AG04449 (cell line): ENCODE data around the gene MAN1C1.
A peak's percentile ranks its signal among the peaks of the same experiment; 100 is the strongest.

ENCODE experiments used
- CTCF ChIA-PET: fragments of 350-600 bp; formaldehyde crosslinking; extraction: SDS; loops from one replicate; lab custom pipeline; 2021; ENCODE audit warnings: antibody characterized with exemption; lab: Yijun Ruan, JAX
- POLR2A ChIA-PET: fragments of 400-600, 350-600 bp; formaldehyde crosslinking; extraction: SDS; loops from one replicate; lab custom pipeline; 2020; ENCODE audit warnings: antibody characterized with exemption, inconsistent platforms; lab: Yijun Ruan, JAX
- DNase-seq: peaks from one replicate; pipeline ENCODE4 v3.0.0-alpha.2; 2010; ENCODE audit warnings: low read depth, low spot score
- H3K4me3 ChIP-seq: 2 replicates; pipeline ENCODE4 v1.5.1; 2011; ENCODE audit warnings: low read depth, mild to moderate bottlenecking, control low read depth, low read length
- CTCF ChIP-seq: IDR thresholded peaks from one replicate; pipeline ENCODE4 v1.5.1; 2011; ENCODE audit warnings: mild to moderate bottlenecking, moderate library complexity, low read length, control low read depth, inconsistent platforms; ENCODE audit not compliant: insufficient read depth; ENCODE audit errors: missing control alignments

The MAN1C1 gene

DNA sequence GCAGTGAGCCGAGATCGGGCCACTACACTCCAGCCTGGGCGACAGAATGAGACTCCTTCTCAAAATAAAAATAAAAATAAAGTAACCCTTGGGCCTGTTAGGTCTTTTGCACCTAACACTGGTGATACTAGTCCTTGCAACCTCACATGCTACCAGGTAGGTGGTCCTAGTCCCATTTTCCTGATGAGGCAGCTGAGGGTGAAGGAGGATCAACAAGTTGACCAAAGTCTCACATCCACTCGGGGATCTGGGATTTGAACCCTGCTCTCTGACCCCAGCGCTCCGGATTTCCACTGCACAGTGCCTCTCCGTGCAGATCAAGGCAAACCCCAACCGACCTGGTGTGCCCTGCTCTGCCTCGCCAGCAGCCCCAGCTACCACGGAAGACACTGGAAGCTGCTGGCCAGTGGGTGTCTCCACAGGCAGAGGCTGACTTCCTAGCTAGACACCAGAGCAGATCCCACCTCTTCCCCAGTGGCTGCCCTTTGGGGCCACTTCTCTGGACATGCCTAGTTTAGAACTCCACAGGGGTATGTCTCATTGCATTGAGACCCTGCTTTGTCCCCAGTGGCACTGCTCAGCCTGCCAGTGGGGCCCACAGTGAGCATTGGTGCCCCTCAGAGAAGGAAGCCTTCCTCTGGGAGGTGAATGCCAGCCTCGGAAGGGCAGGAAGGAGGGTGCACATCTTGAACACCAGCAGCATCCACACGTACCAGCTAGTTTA lies 45.6 kb upstream of the MAN1C1 start:
- POLR2A ChIA-PET: no interaction called here
- CTCF ChIA-PET: interaction anchor here (1.3 to 6.6 kb wide), 5 partner anchors 10 to 240 kb away, joined by 5 to 59 read pairs (median 8); no protein-coding TSS in a partner anchor
- TF ChIP-seq CTCF: no peak

GRCh38 chr1:25571522-25571970 lies 45.0 kb upstream of the MAN1C1 start:
- DNase-seq: no peak
- no peak overlapping the region for H3K4me3 ChIP-seq
- POLR2A ChIA-PET: no interaction called here
- CTCF ChIA-PET: interaction anchor here (0.8 to 6.6 kb wide), 14 partner anchors 9 to 240 kb away, joined by 3 to 59 read pairs (median 6); no protein-coding TSS in a partner anchor
- no peak for TF ChIP-seq CTCF

More for the DNA sequence above, 45.6 kb upstream of the MAN1C1 start:
- H3K4me3 ChIP-seq: no peak overlapping the region
- no peak for DNase-seq

- no peak for TF ChIP-seq CTCF
- H3K4me3 ChIP-seq: no peak overlapping the region
- ChIA-PET POLR2A (no interaction called here), CTCF (interaction anchor here (0.6 to 6.6 kb wide), 27 partner anchors 9 to 239 kb away, joined by 3 to 59 read pairs (median 4); no protein-coding TSS in a partner anchor)
- DNase-seq: no peak
These were observed 44.5 kb upstream of the MAN1C1 start for GRCh38 chr1:25572107-25572506.

DNA sequence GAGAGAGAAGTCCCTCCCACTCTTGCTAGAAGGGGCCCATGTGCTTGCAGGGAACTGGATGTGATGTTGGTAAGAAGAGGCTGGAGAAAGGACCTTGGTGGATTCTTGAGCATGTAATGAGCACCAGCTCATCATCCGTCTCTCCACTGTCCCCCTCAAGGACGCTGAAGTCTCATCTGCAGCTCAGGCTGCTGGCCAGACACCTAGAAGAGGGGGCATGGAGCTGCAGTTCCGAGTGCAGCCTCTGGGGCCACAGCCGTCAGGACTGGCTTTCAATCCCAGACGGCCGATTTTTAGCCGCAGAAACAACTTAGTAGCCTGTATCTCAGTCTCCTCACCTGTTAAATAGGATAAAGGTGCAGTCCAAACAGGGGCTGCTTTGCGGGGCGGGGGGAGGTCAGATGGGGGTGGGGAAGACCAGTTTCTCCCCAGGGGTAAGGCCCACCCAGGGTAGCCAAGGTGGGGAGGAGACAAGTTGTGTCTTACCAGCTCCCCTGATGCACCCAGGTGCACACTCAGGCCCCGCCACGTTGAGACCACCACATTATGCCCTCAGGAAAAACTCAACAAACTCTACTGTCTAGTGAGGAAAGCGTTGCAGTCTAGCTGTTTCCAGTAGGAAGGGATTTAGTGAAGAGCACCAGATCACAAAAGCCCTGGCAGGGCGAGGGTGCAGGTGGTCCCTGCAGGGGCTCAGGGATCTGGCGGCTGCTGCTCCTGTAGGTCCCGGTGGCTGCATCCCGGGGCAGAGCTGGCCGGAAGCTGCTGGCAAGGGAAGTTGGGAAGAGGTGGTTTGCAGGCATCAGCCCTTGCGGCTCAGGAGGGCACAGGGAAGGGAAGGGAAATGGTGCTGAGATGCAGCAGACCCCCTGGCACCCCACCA lies 43.6 kb upstream of the MAN1C1 start:
- CTCF ChIA-PET: interaction anchor here (0.6 to 6.6 kb wide), 28 partner anchors 8 to 238 kb away, joined by 3 to 59 read pairs (median 4); no protein-coding TSS in a partner anchor
- POLR2A ChIA-PET: no interaction called here
- no peak overlapping the region for H3K4me3 ChIP-seq
- DNase-seq: no peak
- peak; percentile 85 for TF ChIP-seq CTCF

GRCh38 chr1:25573591-25573930 lies 43.0 kb upstream of the MAN1C1 start:
- no peak overlapping the region for H3K4me3 ChIP-seq
- CTCF ChIA-PET: interaction anchor here (1.1 to 6.6 kb wide), 10 partner anchors 7 to 225 kb away, joined by 3 to 59 read pairs (median 8); no protein-coding TSS in a partner anchor
- POLR2A ChIA-PET: no interaction called here
- TF ChIP-seq CTCF: no peak
- DNase-seq: no peak

- no peak for TF ChIP-seq CTCF
- POLR2A ChIA-PET: no interaction called here
These were observed 42.6 kb upstream of the MAN1C1 start for GRCh38 chr1:25573961-25574360.

More at GRCh38 chr1:25573961-25574360, 42.6 kb upstream of the MAN1C1 start:
- CTCF ChIA-PET: interaction anchor here (1.1 to 6.6 kb wide), 7 partner anchors 7 to 224 kb away, joined by 3 to 59 read pairs (median 12); no protein-coding TSS in a partner anchor
- H3K4me3 ChIP-seq: no peak overlapping the region
- no peak for DNase-seq
